ENCODE data around the gene CAND2. TPM values are rescaled to one million over a fixed set of nuclear protein-coding genes. Genes with fewer than 3 reads are reported as not detected.

The CAND2 gene
- total and polyA plus RNA-seq, 2 of the 8 experiments (the other 6 are each of a cell fraction or from before 2014, with no cell fraction given), result 8.7 TPM

DNA sequence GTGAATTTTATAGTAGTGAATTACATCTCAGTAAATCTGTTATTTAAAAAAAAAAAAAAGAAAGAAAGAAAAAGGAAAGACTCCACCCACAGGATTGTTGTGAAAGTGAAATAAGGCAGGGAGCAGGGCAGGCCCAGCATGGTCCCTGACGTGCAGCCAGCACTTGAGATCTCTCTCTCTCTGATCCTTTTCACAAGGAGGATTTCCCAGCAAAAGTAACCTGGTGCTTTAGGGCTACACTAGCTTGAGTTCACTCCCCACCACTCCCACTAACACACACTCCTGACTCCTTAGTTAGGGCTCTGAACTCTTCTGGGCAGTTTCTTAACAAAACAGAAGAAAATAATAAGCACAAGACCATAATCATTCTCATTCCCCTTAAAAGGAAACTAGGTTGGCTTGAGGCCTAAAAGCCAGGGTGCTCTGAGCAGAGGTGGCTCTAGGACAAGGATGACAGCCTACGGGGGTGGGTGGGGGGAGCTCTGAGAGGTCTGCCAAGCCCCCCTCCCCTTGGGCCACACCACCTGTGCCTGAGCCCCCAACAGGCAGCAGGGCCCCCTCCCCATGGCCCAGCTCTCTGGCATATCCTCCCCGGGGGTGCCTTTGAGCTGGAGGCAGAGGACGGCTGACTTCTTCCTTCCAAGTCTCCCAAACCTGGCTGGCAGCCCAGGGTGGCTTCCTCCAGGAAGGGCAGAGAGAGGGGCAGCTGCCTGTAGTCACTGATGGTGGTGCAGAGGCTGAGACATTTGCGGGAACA is 38.3 kb upstream of the CAND2 start:
- H4K91ac ChIP-seq (replicated peaks; ENCODE audit: insufficient read length, low read length), result no peak overlapping the region
- H2BK120ac ChIP-seq (replicated peaks; ENCODE audit: low read depth, low read length), result no peak overlapping the region
- CTCF ChIA-PET (ENCODE audit: partially characterized antibody), result interaction anchor here (0.7 to 4.5 kb wide), 10 partner anchors 9 to 180 kb away, joined by 3 to 29 read pairs (median 4); no protein-coding TSS in a partner anchor
- no peak overlapping the region; a peak in 1 of 4 replicates for H3K4me2 ChIP-seq (ENCODE audit: insufficient read depth in 1 of 2, low read depth in 2 of 2, low read length in 2 of 2)
- no peak overlapping the region for H2BK12ac ChIP-seq (ENCODE audit: low read depth, low read length)
- no peak overlapping the region for H4K5ac ChIP-seq (ENCODE audit: insufficient read length, low read depth, low read length)
- H2AFZ ChIP-seq (ENCODE audit: low read length), result peak overlapping the region; percentile 89; the same call in 1 of the 2 replicates
- no peak overlapping the region for H3K14ac ChIP-seq (ENCODE audit: insufficient read length)
- 85% methylated on average over 5 of the region's 5 CpGs; no CpG with 5 or more reads in 1 of the 2 experiments for WGBS, 2 experiments (ENCODE audit: extremely low coverage in 1 of 2, insufficient coverage in 1 of 2, insufficient read length in 1 of 2, insufficient replicate concordance in 2 of 2, low coverage in 1 of 2, low lambda C conversion rate in 2 of 2, missing lambda C conversion rate in 1 of 2)
- peaks cover 3% of the 10 kb centered on the region; the same call in 1 of the 2 replicates for H3K23me2 ChIP-seq (ENCODE audit: low read depth, low read length)
- DNase-seq (ENCODE audit: low read depth in 1 of 2, low spot score in 2 of 2), result no peak
- no peak for FAIRE-seq
- H2BK5ac ChIP-seq (ENCODE audit: low read depth, low read length), result no peak overlapping the region
- H3K4me1 ChIP-seq (replicated peaks in 1 of 4; ENCODE audit: control insufficient read depth in 3 of 4, insufficient read depth in 4 of 4, low read length in 3 of 4), result peaks cover 0 to 13% (median 8%) of the 10 kb centered on the region in 4 experiments; a peak in 5 of 7 replicates
- no peak overlapping the region for H2AK5ac ChIP-seq (ENCODE audit: low read depth, low read length)
- no peak overlapping the region for H3K4me3 ChIP-seq (ENCODE audit: extremely low read depth in 1 of 4, insufficient read depth in 2 of 4, low read depth in 3 of 4, low read length in 4 of 4)
- H4K20me1 ChIP-seq (replicated peaks in 1 of 2; ENCODE audit: control insufficient read depth in 1 of 2, insufficient read depth in 2 of 2, low read length in 2 of 2), result no peaks in the 10 kb centered on the region
- no peaks in the 10 kb centered on the region for H3K79me1 ChIP-seq (ENCODE audit: low read depth, low read length)
- no peaks in the 10 kb centered on the region for H3K36me3 ChIP-seq (ENCODE audit: control insufficient read depth in 2 of 4, insufficient read depth in 4 of 4, low read length in 3 of 4)
- H3K9me3 ChIP-seq (ENCODE audit: insufficient read depth in 2 of 2, low read depth in 1 of 2, low read length in 1 of 2), result no peaks in the 10 kb centered on the region
- no peak overlapping the region for H3K4ac ChIP-seq (replicated peaks; ENCODE audit: insufficient read length, low read depth, low read length)
- H3K79me2 ChIP-seq (ENCODE audit: control insufficient read depth in 1 of 2, insufficient read depth in 2 of 2, low read length in 2 of 2), result no peaks in the 10 kb centered on the region
- no peaks in the 10 kb centered on the region for H3K27me3 ChIP-seq (replicated peaks in 1 of 4; ENCODE audit: control insufficient read depth in 3 of 4, extremely low read depth in 1 of 4, insufficient read depth in 3 of 4, low read length in 3 of 4)
- POLR2A ChIA-PET (ENCODE audit: partially characterized antibody), result interaction anchor here (0.8 to 1.5 kb wide), 5 partner anchors 13 to 175 kb away, joined by 3 to 4 read pairs (median 3); partner anchors contain the start of genes CAND2, RAF1 and RPL32
- no peak for TF ChIP-seq CTBP2 (IDR thresholded peaks at IDR 0.05; ENCODE audit: borderline replicate concordance, insufficient read depth, insufficient read length, low read length)
- H3K56ac ChIP-seq (replicated peaks; ENCODE audit: insufficient read length, low read depth, low read length), result no peak overlapping the region
- no peak overlapping the region for H3K27ac ChIP-seq (ENCODE audit: low read depth, low read length)
- H2BK20ac ChIP-seq (ENCODE audit: low read length), result no peak overlapping the region
- no peak overlapping the region for H3K9ac ChIP-seq (replicated peaks in 1 of 4; ENCODE audit: extremely low read depth in 1 of 4, low read depth in 3 of 4, low read length in 3 of 4)
- no peak overlapping the region for H3K18ac ChIP-seq (ENCODE audit: extremely low read depth, low read length)
- peak overlapping the region; percentile 23; the same call in 1 of the 2 replicates for H2BK15ac ChIP-seq (ENCODE audit: low read length)
- H4K8ac ChIP-seq (ENCODE audit: extremely low read depth, insufficient read depth, low read length), result no peak overlapping the region
- H3K23ac ChIP-seq (ENCODE audit: insufficient read length), result no peak overlapping the region

All from H1 (cell line).